SK-N-SH treated with all-trans-retinoic acid at 6 μM for 48 hours (cell line): ENCODE results near the gene NET1.

Experiments used
- BACH2 ChIP-seq: fragments of 250-450 bp; sonication (Bioruptor Pico); IDR thresholded peaks from 2 replicates; pipeline ENCODE4 v1.9.0; 2021; ENCODE audit warnings: mild to moderate bottlenecking, borderline replicate concordance
- CREB5 ChIP-seq: fragments of 250-450 bp; sonication (Bioruptor Pico); IDR thresholded peaks from 2 replicates; pipeline ENCODE4 v1.5.1; 2020; ENCODE audit warnings: low read depth, mild to moderate bottlenecking, moderate library complexity
- CSDC2 ChIP-seq: fragments of 250-450 bp; sonication (Bioruptor Pico); IDR thresholded peaks from 2 replicates; pipeline ENCODE4 v1.5.0; 2020; ENCODE audit warnings: mild to moderate bottlenecking, moderate library complexity
- ESRRG ChIP-seq: fragments of 250-450 bp; sonication (Bioruptor Pico); IDR thresholded peaks from 2 replicates; pipeline ENCODE4 v1.6.1; 2021; ENCODE audit warnings: mild to moderate bottlenecking
- GLIS3 ChIP-seq: fragments of 250-450 bp; sonication (Bioruptor Pico); IDR thresholded peaks from 2 replicates; pipeline ENCODE4 v1.5.0; 2020; ENCODE audit warnings: mild to moderate bottlenecking, moderate library complexity
- OSR1 ChIP-seq: fragments of 250-450 bp; sonication (Bioruptor Pico); IDR thresholded peaks from 2 replicates; pipeline ENCODE4 v1.8.0; 2022; ENCODE audit warnings: moderate library complexity, mild to moderate bottlenecking, inconsistent platforms
- PATZ1 ChIP-seq: fragments of 250-450 bp; sonication (Bioruptor Pico); IDR thresholded peaks from 2 replicates; pipeline ENCODE4 v1.8.0; 2020; ENCODE audit warnings: mild to moderate bottlenecking, moderate library complexity, borderline replicate concordance
- POU6F1 ChIP-seq: fragments of 250-450 bp; sonication (Bioruptor Pico); IDR thresholded peaks from 2 replicates; pipeline ENCODE4 v1.8.0; 2021; ENCODE audit warnings: low read depth, mild to moderate bottlenecking, moderate library complexity, borderline replicate concordance
- PPARA ChIP-seq: fragments of 250-450 bp; sonication (Bioruptor Pico); IDR thresholded peaks from 2 replicates; pipeline ENCODE4 v1.5.0; 2020; ENCODE audit warnings: mild to moderate bottlenecking, borderline replicate concordance
- RARB ChIP-seq: fragments of 250-450 bp; sonication (Bioruptor Pico); IDR thresholded peaks from 2 replicates; pipeline ENCODE4 v1.8.0; 2021; ENCODE audit warnings: mild to moderate bottlenecking, moderate library complexity
- SNAI2 ChIP-seq: fragments of 250-450 bp; sonication (Bioruptor Pico); IDR thresholded peaks from 2 replicates; pipeline ENCODE4 v1.5.0; 2020; ENCODE audit warnings: mild to moderate bottlenecking, moderate library complexity
- ZFP3 ChIP-seq: fragments of 250-450 bp; sonication (Bioruptor Pico); IDR thresholded peaks from 2 replicates; pipeline ENCODE4 v1.5.0; 2020; ENCODE audit warnings: mild to moderate bottlenecking, moderate library complexity
- ZFP30 ChIP-seq: fragments of 450-650 bp; formaldehyde crosslinking; IDR thresholded peaks from 2 replicates; pipeline ENCODE4 v1.5.0; 2022; ENCODE audit warnings: mild to moderate bottlenecking, moderate library complexity
- ZNF8 ChIP-seq: fragments of 450-650 bp; formaldehyde crosslinking; IDR thresholded peaks from 2 replicates; pipeline ENCODE4 v1.5.0; 2020; ENCODE audit warnings: mild to moderate bottlenecking, moderate library complexity

GRCh38 chr10:5481121-5481520, 68.8 kb downstream of the NET1 start:
- no peak for TF ChIP-seq RARB (CRISPR knock-in tag)
- no peak for TF ChIP-seq GLIS3 (CRISPR knock-in tag)
- no peak for TF ChIP-seq OSR1 (CRISPR knock-in tag)
- TF ChIP-seq POU6F1 (CRISPR knock-in tag): no peak
- no peak for TF ChIP-seq SNAI2 (CRISPR knock-in tag)
- TF ChIP-seq PATZ1: no peak
- TF ChIP-seq BACH2 (CRISPR knock-in tag): no peak
- no peak for TF ChIP-seq ZFP3
- no peak for TF ChIP-seq ZFP30
- no peak for TF ChIP-seq CREB5 (CRISPR knock-in tag)
- TF ChIP-seq PPARA: no peak
- no peak for TF ChIP-seq ZNF8 (CRISPR knock-in tag)
- TF ChIP-seq ESRRG (CRISPR knock-in tag): no peak
- TF ChIP-seq CSDC2 (CRISPR knock-in tag): no peak
